Tibial nerve (tissue), 4 donors: ENCODE results near the gene DGCR6.
"Not testable (repeated sequence)": the region's sequence is repeated elsewhere in the genome, so short reads cannot be mapped to it uniquely, and the experiment has no call there.

Experiments used
- CTCF ChIP-seq, 5 experiments: fragments of 200-600 bp in 3 of 5; fragments of 450-650 bp in 2 of 5; sonication (generic) in 3 of 5; IDR thresholded peaks; one replicate each; pipeline ENCODE4 v1.5.1; 2016 to 2019; ENCODE audit warnings: antibody characterized with exemption in 5 of 5, mild to moderate bottlenecking in 3 of 5, moderate library complexity in 2 of 5
- EP300 ChIP-seq, 2 donors: sonication (generic); formaldehyde crosslinking; IDR thresholded peaks; one replicate each; pipeline ENCODE4 v1.6.1; 2017; ENCODE audit warnings: antibody characterized with exemption in 2 of 2, mild to moderate bottlenecking in 1 of 2
- POLR2A ChIP-seq, 2 donors: fragments of 450-650 bp; IDR thresholded peaks; one replicate each; pipeline ENCODE4 v1.6.1; 2017; ENCODE audit warnings: antibody characterized with exemption in 2 of 2, mild to moderate bottlenecking in 2 of 2, moderate library complexity in 2 of 2

GRCh38 chr22:18917818-18918217, 11.7 kb downstream of the DGCR6 start:
- not testable (repeated sequence) for TF ChIP-seq CTCF, POLR2A, EP300 (IDR thresholded peaks at IDR 0.05)
